GM21576 (cell line): Measurements from ENCODE around the gene SORBS2.

Experiments
- ATAC-seq: cut with Tn5 transposase; IDR thresholded peaks from one replicate; pipeline ENCODE4 v1.9.1; 2021; ENCODE audit warnings: mild to moderate bottlenecking, moderate library complexity; ENCODE audit not compliant: unreplicated experiment

The SORBS2 gene

DNA sequence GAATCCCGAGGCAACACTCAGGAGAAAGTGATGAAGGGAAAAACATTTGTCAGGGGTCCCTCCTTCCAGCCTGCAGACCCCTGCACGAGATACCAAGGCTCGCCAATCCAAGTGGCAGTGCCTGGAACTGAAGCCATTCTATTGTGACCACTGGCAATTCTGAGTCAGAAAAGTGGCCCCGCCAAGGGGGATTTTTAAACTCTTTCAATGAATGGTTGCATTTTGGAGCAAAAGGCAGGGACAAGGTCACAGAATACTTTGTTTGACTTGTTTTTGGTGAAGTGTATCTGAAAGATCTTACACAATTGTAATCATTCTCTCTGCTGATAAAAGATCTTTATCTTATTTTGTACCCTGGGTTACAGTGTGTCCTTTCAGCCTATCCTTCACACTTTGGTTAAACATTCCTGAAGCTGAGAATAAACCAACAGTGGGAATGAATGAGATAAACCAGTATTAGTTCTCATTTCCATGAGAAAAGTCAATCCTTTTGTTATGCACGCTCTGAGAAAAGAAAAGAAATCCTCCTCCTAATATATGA, 160.8 kb downstream of the SORBS2 start:
- no peak for ATAC-seq

DNA sequence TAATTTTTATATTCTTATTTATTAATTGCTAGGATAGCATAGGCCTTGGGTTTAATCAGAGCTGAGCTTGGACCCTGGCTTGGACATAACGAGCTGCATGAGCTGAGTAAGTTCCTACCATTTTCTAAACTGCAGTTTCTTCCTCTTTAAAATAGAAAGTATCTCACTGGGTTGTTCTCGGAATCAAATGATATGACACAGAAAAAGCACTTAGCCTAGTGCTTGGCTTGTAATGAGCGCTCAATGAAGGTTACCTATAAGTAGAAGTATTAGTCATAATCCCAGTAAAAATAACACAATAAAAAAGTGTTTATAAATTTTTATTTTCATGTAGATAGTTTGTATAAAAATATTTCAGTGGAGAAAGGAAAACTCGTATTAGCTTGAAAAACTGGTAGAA, 163.4 kb downstream of the SORBS2 start:
- ATAC-seq: no peak

DNA sequence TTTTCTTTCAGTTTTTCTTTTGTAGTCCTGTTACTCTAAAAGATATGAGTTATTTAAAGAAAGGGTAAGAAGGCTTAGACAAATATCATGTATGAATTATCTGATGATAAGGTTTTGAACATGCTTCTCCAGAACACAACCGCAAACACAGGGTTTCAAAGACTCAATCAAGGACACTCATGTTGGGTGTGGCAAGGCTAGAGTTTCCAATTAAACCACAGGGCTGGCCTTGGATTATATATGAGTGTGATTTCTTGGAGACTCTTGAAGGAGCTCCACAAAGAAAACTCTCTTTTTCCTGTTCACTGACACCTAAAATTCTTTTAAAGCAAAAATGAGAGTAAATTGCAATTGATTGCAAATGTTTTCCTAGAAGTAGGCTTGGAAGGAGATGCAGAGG, 166.6 kb downstream of the SORBS2 start:
- no peak for ATAC-seq

DNA sequence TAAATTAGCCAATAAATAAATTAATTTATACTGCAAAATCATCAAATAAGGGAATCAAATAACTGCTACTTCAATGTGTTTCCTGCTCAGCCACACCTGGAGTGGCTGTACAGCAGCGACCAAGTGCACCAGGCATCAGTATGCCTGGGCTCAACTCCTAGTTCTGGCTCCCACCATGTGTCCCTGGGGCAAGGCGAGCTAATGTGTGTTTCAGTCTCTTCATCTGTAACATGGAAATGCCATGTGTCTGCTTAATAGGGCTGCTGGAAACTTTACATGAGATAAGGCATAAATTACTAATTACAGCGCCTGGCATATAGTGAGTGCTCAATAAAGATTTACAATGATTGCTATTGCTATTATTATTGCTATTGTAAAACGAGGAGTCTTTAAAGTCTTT, 167.6 kb downstream of the SORBS2 start:
- ATAC-seq: no peak

DNA sequence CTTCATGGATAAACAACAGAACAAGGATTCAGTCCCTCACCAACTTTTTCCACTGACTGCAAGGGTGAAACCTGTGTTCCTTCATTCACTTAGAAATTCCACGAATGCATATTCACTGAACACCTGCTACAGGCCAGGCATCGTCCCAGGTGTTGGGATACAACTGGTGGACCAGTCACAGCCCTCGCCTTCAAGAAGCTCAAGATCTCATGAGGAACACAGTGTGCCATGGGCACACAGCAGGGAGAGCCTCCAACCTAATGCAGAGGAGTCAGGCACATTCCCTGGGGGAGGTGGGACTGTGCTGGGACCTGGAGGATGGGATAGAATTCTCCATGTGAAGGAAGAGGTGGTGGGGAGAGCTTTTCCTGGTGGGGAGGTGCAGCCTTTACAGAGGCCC, 169.1 kb downstream of the SORBS2 start:
- no peak for ATAC-seq

DNA sequence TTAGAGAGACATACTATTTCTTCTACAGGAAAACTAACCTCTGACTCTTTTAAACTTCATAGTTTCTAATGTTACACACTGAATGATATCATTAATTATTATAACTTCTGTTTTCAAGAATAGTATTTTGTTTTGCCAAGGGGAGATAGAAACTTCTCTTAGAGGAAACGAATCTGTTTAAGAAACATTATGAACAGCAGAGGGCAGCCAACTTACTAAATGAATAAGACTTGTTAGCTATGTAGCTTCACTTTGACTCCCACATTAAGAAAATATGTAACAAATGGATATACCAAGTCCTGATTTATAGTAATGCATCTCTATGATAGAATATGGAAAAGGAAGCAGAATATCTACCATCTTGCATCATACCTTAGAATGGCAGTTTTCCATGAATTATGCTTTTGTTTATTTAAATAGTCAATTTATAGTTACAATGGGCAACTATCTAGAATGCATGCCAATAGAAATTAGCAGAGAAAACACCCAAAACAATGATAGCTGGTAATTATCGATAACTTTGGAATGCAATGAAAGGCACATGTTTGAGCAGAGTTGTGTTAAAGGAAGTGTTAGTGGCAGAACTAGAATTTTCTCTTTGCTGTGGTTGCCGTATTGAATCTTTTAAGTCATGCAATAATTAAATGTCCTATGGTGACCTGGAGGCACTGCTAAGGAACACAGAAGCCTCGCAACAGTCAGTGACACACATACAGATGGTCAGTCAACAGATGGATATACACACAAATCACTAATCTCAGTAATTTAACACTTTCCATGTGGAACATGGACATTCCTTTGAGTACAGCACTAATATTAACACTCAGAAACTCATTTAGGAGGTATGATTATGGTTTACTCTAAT, 171.0 kb downstream of the SORBS2 start:
- peak; percentile 52 for ATAC-seq

DNA sequence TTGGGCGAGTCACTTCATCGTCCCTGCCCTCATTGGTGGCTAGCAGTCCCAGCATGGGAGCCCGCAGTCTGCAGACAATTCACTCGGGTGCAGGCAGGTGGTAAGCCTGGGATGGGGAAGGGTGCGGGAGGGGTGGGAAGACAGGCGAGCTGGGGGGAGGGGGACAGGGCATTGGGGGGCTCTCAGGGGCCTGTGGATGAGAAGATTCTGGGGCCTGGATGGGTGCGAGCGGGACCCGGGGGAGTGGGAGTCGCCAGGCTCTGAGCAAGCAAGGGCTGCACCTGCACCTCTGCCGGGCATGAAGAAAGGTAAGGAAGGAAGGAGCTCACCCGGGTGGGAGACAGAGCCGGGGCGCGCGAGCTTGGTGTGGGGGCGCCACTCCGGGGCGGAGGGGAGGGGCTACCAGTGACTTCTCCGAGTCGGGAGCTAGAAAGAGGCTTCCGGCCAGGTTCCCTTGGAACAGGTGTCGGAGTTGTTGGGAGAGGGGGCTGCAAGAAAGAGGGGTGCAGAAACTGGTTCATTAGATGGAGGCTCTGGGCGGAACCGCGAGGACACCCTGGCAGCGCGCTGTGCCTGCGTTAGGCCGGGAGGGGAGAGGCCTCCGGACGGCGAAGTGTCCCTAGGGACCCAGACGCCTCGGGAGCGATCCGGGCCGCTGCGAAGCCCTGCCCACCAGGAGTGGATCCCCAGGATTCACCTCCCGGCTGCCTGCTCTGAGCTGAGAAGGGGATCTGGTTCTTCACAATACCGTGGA, 173.3 kb downstream of the SORBS2 start:
- ATAC-seq: no peak

DNA sequence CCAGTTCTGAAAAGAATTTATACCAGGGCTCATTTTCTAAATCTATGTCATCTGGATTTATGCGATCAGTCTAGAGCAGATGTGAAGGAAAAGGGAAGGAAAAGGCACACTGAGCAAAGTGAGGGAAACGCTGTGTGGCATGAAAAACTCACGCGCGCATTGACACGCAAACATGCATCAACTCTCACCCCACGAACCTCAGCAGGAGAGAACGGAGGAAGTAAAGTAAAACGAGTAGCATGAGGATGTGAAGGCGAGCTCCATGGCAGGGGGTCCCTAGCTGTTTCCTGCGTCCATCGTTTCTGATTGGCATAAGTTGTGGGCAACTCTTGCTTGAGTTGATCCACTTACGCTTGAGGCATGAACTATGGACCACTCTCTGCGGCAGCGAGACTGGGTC, 173.9 kb downstream of the SORBS2 start:
- ATAC-seq: no peak

DNA sequence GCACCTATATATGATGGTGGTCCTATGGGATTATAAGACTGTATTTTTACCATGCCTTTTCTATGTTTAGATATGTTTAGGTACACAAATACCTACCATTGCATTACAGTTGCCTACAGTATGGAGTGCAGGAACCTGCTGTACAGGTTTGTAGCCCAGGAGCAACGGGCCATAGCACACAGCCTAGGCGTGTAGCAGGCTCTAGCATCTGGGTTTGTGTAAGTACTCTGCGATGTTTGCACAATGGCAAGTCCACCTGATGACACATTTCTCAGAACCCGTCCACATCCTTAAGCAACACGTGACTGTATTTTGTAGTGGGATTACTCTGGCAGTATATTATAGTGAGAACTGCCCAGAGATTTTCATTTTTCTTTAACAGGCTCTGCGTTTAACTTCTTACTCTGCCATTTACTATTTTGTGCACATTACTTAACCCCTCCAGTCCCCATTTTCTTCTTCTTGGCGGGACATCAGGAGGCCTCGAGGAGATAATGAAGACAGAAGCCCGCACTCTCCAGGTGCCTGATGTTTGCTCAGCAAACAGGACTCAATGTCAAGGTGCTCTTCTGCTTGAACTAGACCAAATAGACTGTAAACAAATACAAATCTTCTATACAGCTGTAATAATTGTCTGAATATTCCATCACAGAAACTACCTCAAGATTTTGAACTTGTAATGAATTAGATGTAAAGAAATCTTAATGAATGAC, 174.7 kb downstream of the SORBS2 start:
- no peak for ATAC-seq

DNA sequence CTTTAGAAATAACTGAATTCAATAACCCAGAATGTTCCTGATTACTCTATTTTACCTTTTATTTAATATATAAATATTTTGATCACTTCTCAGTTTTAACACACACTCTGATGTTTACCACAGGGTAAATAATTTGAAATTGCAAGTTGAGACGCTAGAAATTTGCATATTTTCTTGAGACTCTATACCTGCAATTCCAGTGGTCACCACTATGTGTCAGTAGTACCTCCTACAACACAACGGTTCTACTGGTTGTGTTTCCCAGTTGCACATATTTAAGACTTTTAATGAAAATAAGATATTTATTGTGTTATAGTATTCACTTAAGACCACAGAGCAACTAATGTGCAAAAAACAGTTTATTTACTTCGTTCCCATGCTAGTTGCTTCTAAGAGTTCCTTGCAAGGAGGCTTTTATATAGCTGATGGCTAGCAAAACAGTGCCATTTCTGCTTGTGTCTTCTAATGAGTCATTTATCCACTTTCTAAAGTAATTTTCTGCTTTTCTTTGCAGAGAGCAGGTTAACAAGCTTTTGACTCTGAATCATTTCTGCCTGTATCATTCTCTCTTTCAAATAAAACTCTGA, 177.8 kb downstream of the SORBS2 start:
- no peak for ATAC-seq

DNA sequence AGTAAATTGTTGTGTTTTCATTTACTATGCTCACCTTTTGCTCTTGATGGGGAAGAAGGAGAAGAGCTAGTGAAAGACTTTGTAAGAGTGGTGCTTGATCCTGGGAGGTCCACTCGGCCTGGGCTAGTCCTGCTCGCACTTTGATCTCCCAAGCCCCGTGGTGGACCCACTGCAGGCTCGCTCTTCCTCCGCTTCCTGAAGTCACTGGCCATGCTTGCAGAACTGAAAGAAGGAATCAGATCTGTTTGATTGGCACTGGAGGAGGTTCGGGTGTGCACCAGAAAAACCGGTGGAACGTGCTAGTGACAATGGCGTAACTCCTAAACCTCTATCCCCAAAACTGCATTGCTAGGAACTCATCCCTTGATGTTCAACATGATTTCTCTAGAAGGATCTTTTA, 185.2 kb downstream of the SORBS2 start:
- ATAC-seq: no peak

DNA sequence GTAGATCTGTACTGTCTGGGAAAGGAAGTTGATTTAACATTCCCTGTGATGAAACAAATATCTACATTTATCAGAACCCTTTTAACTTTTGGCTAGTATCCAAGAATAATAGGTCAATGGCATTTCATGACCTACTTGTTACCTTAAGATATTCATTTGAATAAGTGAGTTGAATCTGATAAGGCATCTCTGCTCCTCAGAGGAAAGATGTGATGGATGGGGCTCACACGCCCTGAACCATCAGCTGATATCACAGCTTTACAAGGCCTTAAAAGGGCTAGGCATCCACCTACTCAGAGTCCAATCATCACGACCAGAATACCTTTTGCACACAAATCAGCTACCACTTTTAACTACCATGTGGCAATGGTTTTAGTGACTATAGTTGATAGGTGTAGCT, 186.5 kb downstream of the SORBS2 start:
- no peak for ATAC-seq

DNA sequence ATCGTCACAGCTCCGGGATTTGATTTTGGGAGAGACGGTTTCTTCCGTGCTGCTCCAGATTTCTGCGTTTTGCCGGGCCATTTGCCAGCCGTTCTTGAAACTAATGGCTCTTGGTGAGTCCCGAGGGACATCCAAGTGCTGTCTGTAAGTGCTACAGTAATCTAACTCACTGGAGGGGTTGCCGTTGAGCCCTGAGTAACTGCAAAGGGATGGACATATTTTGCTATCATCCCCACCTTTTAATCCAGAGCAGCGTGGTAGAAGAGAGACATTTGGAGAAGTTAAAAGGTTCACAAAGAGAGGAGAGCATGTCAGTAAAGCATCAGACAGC, 187.8 kb downstream of the SORBS2 start:
- ATAC-seq: no peak

DNA sequence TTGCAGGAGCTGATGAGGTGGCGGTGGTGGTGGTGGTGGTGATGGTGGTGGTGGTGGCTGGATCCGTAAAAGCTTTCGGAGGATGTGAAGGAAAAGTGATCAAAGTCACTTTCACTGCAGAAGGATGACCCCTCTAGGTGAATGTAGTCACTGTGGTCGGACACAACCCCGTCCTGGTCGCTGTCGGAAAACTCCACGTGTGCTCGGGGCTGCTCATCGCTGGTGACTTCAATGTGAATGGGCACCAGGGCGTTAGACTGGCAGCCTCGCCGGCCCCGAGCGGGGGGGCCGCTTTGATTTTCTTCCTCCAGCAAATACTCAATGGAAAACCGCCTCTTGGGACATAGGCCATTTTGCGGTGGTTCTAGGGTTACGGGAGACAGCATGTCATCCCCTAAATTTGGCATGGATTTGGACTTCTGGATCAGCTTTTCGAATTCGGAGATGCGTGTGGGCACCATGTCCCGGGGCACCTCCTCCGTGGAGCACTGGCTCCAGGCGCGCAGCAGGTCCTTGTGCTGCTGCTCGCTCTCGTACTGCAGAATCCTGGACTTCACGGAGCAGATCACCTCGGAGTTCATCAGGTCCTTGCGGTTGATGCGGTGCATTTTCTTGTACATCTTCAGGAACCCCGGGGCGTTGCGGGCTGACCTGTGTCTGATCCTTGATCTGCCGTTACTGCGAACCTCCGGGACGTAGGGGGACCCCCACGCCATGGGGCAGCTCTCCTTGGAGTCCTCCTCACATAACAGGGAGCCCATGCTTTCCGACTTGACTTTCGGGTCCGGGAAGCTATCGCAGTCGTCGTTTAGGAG, 188.3 kb downstream of the SORBS2 start:
- ATAC-seq: no peak

DNA sequence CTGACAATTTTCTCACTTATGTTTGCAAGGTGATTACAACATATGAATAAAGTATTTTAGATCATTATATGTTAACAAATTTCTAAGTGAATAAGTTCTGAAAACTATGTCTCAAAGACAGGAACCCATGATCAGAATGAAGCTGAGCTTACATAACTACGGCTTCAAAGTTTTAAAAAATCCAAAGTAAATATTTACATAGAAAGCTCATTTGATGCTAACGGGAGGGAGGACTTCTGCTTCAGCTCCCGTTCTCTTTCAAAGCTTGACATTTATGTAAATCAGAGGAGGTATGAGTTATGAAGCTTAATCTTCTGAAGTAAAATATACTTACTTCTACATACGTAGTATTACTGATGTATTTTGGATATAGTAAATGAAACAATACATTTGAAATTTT, 203.8 kb downstream of the SORBS2 start:
- no peak for ATAC-seq

DNA sequence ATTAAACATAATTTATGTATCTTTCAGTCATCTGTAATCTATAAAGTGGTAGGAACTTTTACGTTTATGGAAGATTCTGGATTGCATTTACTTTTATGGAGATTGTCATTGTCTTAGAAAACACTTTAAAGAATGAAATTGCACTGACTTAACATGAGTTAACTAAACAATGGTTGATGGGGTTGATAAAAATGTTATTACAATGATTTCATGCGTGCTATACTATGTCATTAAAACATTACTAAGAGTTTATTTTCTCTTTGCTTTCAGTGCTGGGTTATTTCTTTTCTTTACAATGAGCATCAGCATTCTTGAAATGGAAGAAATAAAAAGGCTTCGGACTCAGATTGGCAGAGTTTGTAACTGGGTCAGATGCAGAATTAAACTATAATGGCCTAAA, 209.6 kb downstream of the SORBS2 start:
- no peak for ATAC-seq

DNA sequence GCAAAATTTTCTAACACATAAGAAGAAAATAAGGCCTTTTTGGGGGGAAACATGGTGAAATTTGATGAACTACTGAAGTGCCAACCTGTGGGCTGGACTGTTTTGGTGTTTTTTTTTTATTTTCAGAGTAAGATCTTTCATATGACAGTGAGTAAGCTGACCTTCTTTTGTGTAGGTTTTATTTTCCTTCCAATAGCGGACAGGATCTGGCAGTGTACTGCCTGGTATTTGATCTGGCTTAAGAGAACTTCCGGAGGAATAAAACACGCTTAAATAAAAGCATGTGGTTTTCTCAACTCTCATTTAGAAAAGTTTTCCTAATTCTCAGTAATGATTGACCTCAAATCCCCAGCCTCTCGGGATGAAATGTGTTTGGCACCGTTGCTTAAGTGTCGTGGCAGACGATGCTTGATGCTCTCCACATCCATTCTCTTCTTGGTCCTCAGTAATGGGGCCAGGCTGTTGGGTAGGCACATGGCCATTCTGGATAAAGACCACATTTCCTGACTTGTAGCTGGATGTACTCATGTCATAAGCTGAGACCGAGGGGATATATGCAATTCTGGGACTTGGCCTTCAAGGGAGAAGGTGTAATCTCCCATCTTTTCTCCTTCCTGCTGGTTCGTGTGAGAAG, 211.1 kb downstream of the SORBS2 start:
- ATAC-seq: no peak

DNA sequence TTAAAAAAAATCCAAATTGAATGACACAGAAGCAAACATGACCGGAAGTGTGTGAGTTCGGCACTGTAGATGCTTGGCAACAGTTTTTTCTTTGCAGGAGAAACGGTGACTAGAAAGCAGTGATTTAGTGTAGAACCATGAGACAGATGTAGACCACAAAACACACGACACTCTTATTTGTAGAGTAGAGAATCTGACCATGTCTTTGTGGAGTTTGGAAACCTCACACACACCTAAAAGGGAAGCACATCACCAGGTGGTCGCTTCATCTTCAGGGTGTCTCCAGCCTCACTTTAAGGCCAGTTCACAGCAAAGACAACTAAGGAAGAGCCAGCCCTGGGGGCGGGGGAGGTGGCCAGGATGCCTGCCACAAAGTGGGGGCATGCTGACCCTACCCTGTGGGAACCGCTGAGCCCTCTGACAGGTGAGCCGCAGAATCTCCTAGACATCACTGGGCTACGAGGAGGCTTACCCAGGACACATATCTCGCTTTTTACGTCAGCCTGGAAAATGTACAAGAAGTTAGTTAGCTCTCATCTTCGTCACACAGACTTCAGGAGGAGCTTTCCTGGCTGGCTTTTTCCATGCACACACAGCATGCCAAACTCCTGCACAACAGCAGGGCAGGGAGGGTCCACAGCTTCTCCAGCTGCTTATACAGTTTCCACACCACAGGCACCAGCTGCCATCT, 212.3 kb downstream of the SORBS2 start:
- ATAC-seq: no peak

DNA sequence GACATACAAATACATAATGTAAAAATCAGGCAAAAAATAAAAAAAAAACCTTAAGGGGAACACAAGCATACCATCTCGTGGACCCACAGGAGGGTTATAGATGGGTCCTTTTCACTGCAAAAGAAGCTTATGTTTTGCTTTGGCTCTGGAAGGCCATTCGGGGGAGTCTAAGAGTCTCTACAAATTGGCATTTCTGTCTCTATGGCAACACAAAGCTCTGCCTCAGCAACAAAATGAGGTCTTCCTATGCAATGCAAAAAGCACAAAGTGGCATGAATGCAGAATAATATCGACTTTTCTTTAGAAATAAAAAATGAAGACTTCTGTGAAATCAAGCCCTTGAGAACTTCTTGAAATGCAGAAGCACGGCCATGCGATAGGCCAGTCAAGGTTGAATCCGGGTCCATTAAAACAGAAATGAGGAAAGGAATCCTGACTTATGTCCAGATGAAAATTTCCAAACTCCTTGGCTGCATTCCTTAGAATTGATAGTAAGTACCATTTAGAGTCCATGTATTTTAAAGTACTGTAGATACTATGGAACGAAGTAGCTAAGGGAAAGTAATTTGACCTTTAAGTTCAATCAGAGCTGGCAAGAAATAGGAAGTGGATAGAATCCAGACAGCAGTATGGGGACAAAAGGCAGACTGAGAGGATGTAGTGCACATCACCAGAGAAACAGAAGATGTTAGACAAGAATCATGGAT, 213.0 kb downstream of the SORBS2 start:
- no peak for ATAC-seq
